GM18502 (cell line): Measurements from ENCODE around the gene COL28A1.
"Not testable (repeated sequence)": the region's sequence is repeated elsewhere in the genome, so short reads cannot be mapped to it uniquely, and the experiment has no call there.

Source experiments
- ATAC-seq: cut with Tn5 transposase; IDR thresholded peaks from one replicate; pipeline ENCODE4 v1.9.1; 2021; ENCODE audit warnings: mild to moderate bottlenecking; ENCODE audit not compliant: unreplicated experiment, poor library complexity

Gene COL28A1

DNA sequence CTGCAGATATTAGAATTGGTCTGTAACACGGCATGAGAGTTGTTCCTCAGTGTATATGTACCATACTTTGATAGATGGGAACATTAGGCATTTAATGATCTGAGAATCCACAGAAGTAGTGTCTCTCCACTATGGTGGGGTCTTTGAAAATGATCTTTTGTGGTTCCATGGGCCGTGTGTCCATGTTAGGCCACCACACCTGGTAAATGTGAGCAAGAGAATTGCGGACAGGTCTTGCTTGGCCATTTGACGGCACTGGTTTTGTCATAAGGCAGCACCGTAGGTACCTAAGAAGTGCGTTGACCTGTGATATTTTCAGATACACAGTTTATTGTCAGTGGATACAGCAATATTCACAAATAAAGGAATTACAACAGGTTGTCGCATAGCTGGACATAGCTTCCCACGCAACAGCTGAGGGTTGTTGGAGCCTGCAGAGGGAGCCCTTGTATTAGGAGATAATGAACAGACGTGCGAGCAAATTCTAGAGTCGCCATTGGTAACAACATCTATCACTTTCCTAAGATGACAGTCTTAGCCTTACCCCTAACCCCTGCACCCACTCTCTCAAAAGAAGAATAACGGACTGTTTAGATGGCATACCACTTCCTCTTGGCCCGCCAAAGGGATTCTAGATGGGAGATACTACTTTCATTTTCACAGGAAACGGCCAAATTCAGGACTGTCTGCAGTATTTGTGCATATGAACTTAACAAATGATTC, 111.4 kb downstream of the COL28A1 start:
- peak; percentile 87 for ATAC-seq

DNA sequence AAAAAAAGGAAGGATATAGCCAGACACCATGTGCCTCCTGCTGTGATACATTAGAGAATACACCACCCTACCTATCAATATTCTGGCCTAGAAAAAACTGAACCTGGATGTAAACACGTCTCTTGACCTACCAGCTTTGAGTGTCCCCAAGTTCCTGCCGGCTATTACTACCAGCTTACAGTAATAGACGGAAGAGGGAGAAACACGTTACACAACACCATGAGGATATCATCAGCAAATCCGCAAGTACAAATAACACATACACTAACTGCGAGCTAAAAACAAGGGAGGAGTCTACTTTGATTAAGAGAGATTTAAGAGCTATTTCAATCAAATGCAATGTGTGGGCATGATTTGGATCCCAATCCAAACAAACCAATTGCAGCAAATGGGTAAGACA, 113.0 kb downstream of the COL28A1 start:
- ATAC-seq, result no peak

DNA sequence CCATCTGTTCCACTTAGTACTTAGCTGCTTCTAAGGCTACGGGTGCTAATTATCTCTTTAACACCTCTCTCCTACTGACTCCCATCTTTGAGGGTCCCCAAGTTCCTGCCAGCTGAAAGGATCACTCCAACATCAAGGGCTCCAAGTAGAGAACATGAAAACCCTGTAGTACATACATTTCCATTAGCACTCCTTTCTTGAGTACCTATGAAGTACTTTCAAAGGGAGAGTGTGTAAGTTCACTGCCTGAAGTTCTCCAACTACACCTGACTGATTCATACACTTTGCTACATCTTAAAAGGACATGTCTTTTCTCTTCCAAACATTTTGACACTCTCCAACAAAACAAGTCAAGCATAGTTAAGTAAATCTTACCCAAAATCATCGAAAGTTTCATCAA, 113.8 kb downstream of the COL28A1 start:
- ATAC-seq, result no peak

DNA sequence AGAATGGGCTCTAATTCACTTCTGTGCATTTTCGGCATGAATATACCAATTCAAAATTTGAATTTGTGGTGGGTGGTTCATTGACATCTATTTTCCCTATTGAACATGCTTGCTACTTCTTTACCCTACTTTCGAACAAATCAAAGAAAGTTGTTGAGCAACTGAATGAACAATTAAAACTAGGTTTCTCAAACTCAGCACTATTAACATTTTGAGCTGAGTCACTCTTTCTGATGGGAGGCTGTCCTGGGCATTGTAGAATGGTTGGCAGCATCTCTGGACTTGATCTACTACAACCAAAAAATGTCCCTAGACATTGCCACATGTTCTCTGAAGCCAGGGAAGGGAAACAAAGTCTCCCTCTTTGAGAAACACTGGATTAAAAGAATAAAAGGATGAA, 116.7 kb downstream of the COL28A1 start:
- no peak for ATAC-seq

DNA sequence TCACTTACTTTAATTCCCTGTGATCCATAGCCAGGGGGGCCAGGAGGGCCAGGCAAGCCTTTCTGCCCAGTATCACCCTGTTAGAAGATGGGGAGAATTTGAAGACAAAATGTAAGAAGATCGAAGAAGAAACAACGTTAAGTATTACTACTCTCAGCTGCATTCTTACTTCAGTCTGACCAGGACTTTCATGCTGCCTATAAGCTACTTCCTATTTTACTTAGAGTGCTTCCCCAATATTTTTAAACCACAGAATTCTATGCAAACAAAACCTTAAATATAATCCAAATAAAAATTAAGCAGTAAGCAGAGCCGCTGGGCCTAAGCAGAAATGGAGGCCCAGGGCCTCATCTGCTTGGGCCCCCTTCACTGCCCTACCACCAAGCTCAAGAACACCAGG, 117.8 kb downstream of the COL28A1 start:
- no peak for ATAC-seq

DNA sequence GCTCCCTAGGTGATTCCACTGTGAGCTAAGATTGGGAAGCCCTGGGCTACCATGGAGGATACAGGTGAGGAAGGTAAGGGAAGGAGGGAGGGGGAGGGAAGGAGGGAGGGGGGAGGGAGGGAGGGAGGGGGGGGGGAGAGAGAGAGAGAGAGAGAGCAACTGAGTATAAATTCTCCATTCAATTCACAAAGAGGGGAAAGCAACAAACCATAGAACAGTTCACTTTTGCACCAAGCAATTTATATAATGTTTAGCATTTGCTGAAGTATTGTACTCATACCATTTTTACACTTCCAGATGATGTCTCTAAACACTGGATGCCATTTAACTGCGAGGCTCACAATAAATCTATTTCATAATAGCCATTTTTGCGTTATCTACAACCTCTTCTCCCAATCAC, 118.3 kb downstream of the COL28A1 start:
- no peak for ATAC-seq

DNA sequence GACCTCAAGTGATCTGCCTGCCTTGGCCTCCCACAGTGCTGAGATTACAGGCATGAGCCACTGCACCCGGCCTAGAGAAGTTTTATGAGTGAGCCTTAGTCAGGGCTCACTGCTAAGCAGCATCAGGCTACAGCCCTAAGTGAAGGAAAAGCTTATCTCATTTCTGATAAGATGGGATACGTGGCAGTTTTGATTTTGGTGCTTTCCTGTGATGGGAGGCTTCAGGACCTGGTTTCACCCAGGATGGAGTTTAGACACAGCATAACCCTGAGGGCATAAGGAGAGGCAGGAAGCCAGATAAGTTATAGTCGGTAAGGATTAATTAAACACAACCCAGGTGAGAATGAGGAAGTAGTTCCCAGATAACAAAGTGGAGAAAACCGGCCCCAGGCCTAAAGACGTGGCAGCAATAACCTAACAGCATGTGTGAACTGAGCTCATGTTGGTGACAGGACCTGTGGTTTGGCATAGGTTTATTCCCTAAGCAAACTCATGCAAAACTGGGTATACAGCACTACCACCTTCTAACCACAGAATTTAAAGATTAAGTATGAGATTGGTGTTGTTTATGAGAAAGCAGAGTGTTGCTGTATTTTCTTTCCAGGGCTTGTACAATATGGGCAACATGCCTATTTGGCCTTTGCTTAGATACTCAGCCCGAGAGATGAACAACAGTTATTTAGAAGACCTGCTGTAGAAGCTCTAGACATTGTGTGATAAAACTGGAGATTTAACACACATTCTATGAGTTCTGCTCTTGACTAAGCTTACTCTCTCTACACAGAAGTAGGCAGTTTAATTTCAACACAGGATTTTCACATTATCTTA, 119.4 kb downstream of the COL28A1 start:
- peak; percentile 62 for ATAC-seq

DNA sequence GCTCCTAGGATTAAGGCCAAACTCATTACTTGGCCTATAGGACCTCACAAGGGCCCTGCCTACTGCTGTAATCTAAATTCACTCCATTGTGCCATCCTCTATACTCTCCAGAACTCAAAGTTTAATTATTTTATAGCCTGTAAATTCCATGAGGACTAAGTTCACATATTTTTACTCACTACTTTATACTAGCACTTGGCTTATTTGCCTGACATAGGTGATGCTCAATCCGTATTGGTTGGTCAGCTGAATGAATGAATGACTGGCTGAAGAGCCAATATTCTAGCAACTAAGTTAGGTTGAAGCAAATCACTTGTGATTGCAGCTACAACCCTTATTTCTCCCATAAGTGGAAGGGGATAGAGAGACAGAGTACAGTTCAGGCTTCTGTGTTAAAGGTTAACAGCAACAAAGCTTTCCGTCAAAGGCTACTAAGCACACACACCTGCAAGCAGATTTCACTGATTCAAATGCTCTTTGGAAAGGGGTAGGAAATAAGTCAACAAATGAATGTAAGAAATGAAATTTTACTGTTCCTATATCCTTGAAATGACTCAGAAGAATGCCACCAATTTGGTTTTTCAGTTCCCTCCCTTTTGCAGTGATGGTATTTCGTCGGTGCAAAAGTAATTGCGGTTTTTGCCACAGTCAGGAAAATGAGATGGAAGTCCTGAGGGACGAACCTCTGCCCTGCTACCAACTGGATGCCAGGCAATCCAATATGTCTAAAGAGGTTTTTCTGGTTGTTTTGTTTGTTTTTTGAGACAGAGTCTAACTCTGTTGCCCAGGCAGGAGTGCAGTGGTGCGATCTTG, 120.7 kb downstream of the COL28A1 start:
- ATAC-seq, result no peak

DNA sequence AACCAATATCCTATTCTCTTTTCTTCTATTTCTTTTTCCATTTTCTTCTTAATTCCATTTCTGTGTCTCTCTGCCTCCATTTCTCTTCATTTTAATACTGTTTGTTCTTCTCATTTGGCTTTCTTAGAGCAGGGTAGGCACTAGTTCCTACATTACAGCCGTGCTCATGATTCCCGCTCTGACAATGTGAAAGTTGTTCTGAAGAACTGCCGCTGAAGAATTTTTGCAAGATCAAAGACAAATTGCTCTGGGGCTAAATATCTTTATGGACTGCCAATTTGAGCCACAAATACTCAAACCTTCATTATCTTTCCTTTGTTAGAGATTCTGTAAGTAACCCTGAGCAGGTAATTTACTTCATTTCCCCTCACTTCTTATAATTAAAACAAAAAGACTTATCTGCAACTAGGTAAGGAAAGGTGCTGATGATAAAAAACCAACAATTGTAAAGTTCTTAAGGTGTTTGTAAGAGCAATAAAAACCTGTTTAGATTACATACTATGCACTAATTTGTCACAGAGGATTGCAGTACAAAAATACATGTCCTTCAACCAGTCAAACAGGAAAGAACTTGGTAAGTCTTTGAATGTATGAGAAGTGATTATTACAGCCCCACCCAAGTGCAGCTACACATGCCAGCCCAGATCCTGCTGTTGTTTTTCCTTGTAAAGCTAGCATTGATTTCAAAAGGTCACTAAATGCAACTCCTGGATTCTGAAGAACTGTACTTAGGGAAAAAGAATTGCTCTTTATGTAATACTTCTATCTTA, 127.5 kb downstream of the COL28A1 start:
- ATAC-seq, result no peak

DNA sequence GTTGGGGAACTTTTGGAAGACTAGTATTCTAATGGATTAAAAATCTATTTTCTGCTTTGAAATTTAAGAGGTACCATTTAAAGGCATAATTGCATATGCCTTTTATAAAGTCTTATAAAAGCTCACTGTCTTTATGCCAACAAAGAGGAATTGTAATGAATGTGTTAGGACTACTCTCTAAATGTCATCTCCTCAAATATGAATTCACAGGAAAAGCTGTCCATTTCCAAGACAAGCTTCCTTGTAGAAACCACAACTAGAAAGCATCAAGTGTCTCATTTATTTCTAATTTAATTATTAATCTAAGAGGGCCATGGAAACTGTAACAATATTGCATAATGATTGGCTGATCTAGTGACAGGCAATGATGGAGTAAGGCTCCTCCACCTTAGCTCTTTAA, 130.2 kb downstream of the COL28A1 start:
- ATAC-seq, result no peak

DNA sequence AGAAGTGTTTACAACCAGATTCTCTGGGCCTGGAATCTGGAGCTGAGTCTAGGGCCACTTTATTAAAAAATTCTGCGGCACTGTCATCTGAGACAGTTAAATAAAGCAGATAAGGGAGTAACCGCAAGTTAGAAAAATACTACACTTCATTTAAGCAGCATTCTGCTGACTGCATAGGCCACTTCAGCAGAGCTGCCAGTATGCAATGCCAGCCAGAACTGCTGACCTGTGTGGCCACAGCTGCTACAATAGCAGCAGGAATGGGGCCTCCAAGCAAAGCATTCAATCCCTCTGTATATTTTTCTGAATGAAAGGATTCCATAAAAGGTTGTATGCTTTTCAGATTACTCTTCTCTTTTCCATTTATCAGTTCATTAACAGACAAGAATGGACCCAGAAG, 136.0 kb downstream of the COL28A1 start:
- no peak for ATAC-seq

DNA sequence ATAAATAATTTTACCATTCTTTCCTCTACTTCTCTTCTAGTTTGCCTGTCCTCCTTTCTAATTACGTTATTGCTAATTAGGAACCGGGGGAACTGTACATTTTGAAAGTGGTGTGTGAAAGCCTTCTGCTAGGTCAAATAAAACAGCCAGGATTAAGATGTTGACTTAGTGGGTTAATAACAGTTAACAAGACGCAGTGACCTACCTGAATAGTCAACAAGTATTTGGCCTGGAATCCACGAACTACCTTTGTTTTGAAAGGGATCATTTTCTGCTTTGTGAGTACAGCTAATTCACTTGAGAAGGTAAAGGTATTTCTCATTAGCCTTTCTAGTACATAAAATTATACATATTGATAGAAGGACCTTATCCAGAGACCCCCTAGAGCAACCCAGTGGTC, 139.9 kb downstream of the COL28A1 start:
- no peak for ATAC-seq

DNA sequence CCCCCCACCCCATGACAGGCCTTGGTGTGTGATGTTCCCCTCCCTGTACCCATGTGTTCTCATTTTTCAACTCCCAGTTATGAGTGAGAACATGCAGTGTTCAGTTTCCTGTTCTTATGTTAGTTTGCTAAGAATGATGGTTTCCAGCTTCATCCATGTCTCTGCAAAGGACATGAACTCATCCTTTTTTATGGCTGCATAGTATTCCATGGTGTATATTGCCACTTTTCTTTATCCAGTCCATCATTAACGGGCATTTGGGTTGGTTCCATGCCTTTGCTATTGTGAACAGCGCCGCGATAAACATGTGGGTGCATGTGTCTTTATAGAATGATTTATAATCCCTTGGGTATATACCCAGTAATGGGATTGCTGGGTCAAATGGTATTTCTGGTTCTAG, 147.5 kb downstream of the COL28A1 start:
- ATAC-seq, result not testable (repeated sequence)

DNA sequence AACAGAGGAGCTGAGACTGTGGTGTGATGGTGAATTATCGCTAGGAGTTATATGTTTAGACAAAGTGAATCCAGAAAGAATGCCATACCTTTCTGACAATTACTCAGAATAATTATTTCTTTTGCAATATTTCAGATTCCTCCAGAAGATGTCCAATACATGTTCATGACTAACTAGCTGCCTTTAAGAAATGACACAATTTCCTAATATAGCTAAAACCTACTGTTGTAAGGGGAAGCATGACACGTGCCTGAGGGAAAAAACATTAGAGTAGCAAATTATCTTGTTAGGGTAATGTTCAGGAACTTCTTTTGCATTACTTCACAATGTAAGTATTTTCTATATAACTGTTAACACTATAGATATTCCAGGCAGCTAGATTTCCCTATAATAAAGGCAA, 150.3 kb downstream of the COL28A1 start:
- ATAC-seq, result no peak

DNA sequence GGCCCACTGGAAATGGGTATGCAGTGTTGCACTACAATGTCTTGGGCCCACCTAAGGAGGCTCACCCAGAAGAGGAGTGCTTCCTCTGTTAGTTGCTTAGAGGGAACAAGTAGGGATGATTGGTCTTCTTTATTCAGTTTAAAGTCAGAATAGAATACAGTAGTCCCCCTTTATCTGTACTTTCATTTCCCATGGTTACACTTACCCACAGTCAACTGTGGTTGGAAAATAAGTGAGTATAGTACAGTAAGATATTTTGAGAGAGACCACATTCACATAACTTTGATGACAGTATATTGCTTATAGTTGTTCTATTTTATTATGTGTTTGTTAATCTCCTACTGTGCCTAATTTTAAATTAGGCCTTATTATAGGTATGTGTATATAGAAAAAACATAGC, 151.4 kb downstream of the COL28A1 start:
- ATAC-seq, result no peak

DNA sequence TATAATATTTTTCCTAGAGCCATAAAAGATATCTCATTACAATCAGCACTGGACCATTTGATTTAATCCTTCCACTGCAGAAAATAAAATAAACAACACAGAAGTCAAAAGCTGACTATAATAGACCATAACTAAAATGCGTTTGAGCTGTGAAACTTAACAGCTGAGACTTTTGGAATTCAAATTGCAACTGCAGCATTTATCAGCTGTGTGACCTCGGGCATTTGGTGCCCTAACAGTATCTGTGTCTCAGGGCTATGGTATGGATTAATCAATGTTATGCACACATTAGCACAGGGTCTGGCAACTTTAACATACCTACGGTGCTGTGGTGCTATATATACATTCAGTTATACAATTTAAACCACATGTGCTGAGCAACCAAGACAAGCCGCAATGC, 160.1 kb downstream of the COL28A1 start:
- no peak for ATAC-seq

DNA sequence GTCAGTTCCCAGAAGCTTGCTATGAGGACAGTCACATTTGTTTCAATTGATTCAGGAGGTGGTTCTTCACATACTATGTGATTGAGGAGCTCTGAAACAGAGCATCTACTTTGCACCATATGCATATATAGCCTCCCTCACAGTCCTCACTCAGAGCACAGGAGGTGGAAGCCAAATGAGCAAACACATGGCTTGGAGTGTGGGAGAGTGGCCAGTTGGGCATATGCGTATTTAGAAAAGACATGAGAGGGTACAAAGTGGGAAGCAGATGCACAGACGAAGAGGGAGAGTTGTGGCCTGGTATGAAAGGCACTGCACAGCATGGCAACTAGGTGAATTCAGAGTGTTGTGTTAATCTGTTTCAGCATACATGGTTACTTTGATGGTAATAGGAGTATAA, 165.6 kb downstream of the COL28A1 start:
- no peak for ATAC-seq

DNA sequence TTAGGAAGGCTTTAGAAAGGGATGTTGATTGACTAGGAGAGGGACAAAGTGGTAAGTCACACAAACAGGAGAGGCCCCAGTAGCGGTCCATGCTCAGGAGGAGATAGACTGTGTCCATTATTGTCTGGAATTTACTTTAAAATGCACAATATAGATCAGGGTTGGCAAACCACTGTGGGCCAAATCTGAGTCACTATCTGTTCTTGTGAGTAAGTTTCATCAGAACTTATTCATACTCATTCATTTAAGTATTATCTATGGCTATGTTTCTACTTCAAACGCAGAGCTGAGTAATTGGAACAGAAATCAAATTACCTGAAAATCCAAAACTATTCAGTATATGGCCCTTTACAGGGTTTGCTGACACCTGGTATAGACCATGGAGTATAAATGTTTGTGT, 166.5 kb downstream of the COL28A1 start:
- no peak for ATAC-seq

DNA sequence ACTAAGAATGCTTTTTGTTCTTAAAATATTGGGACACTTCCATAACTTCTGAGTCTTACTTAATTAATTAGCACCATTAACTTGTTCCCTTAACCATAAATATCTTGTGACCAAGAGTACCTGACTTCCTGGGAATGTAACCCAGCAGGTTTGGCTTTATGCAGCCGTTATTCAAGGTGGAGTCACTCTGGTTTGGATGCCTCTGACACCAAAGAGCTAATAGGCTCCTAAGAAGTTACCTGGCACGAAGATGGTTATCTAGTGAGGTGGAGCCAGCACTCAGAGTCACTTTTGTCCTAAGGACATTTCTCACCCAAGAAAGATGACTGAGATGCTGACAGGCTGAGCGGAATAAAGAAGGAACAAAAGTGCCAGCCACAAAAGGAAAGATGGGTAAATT, 181.0 kb downstream of the COL28A1 start:
- no peak for ATAC-seq

DNA sequence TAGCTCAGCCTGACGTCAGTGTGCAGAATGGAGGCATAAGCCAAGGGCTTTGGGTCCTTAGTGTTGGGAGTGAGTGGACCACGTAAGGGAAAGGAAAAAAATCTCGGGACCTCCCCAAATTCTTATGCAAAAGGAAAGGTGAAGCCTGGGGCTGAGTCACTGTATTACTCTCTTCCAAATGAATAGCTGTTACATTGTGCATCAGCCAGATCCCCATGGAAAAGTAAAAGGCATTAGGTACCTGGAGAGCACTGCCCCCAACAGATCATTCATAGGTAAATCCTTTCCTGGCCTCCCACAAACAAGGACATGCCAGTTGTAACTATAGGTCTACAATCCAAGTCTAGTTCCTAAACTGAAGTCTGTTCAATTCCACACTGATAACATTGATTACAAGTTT, 182.8 kb downstream of the COL28A1 start:
- ATAC-seq, result no peak
